Measurements from ENCODE around the gene SLC6A17.

The SLC6A17 gene

GRCh38 chr1:110150330-110151174, at the start of gene SLC6A17:
Gene SLC6A17 (plus strand): TSS chr1:110150494. CDS start chr1:110166930, 16,436 bp downstream.
- no peak for DNase-seq

GRCh38 chr1:110102081-110102480, 48.2 kb upstream of the SLC6A17 start:
- DNase-seq, result no peak

- peak; percentile 65 for DNase-seq
Measured at GRCh38 chr1:110106013-110106941, 44.0 kb upstream of the SLC6A17 start.

- no peak for DNase-seq
Measured at GRCh38 chr1:110107867-110108469, 42.3 kb upstream of the SLC6A17 start.

GRCh38 chr1:110111081-110111480, 39.2 kb upstream of the SLC6A17 start:
- no peak for DNase-seq

GRCh38 chr1:110112143-110112542, 38.2 kb upstream of the SLC6A17 start, which contains the start of gene UBL4B:
Gene UBL4B (plus strand): TSS chr1:110112443. CDS start chr1:110112535, 92 bp downstream.
- DNase-seq, result no peak

- DNase-seq, result no peak
Measured at GRCh38 chr1:110112656-110113055, 37.6 kb upstream of the SLC6A17 start.

- no peak for DNase-seq
Measured at GRCh38 chr1:110113551-110113950, 36.7 kb upstream of the SLC6A17 start.

GRCh38 chr1:110114173-110114572, 36.1 kb upstream of the SLC6A17 start:
- no peak for DNase-seq

- no peak for DNase-seq
Measured at GRCh38 chr1:110114784-110115183, 35.5 kb upstream of the SLC6A17 start.

- no peak for DNase-seq
Measured at GRCh38 chr1:110118636-110119396, 31.5 kb upstream of the SLC6A17 start.

- no peak for DNase-seq
Measured at GRCh38 chr1:110119843-110120242, 30.5 kb upstream of the SLC6A17 start.

GRCh38 chr1:110120960-110121561, 29.2 kb upstream of the SLC6A17 start:
- no peak for DNase-seq

GRCh38 chr1:110123224-110123623, 27.1 kb upstream of the SLC6A17 start:
- DNase-seq, result no peak

- DNase-seq, result no peak
Measured at GRCh38 chr1:110125810-110126209, 24.5 kb upstream of the SLC6A17 start.

GRCh38 chr1:110130113-110130591, 20.1 kb upstream of the SLC6A17 start:
- no peak for DNase-seq

GRCh38 chr1:110130989-110131388, 19.3 kb upstream of the SLC6A17 start:
- no peak for DNase-seq

GRCh38 chr1:110132682-110133081, 17.6 kb upstream of the SLC6A17 start:
- no peak for DNase-seq

- no peak for DNase-seq
Measured at GRCh38 chr1:110133436-110133835, 16.9 kb upstream of the SLC6A17 start.

- no peak for DNase-seq
Measured at GRCh38 chr1:110134050-110134595, 16.2 kb upstream of the SLC6A17 start.

- no peak for DNase-seq
Measured at GRCh38 chr1:110135246-110135645, 15.0 kb upstream of the SLC6A17 start.

Measured in hematopoietic multipotent progenitor cell treated with erythropoietin and hydrocortisone succinate and interleukin-3 and kit ligand, for 8 days (in vitro differentiated cells).